Stimulated activated CD4-positive, alpha-beta T cell treated with anti-CD3 and anti-CD28 coated beads, TNF-alpha, amount 100 ng/mL, for 4 hours (primary cell): ENCODE data around the gene OR2G6.
"Not testable (repeated sequence)": the region's sequence is repeated elsewhere in the genome, so short reads cannot be mapped to it uniquely, and the experiment has no call there.

Experiments
- DNase-seq, 3 experiments: peaks; one replicate each; pipeline ENCODE4 v3.0.0-alpha.2; 2020; ENCODE audit warnings: low read depth in 3 of 3

Gene OR2G6

DNA sequence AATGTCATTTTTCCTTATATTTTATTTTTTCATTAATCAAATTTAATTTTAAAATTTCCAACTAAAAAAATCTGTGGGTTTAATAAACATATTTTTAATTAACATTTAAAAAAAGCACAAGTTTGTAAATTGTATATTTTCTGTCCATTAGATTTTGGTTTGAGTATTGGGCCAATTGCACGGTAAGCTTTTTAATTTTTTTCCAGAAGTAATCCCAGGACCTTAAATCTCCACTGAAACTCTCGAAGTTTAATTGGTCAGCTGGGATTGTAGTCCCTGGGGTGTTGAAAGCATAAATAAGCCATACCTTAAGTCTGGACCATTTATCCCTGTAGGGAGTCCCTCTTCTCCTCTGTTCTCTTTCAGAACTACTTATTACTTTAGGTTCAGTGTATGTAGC is at the start of gene OR2G6:
TSS of gene OR2G6 (plus strand) at position 301 of the 400 bp plus-strand sequence. CDS start 13,574 bp downstream, outside the sequence.
- not testable (repeated sequence) for DNase-seq

DNA sequence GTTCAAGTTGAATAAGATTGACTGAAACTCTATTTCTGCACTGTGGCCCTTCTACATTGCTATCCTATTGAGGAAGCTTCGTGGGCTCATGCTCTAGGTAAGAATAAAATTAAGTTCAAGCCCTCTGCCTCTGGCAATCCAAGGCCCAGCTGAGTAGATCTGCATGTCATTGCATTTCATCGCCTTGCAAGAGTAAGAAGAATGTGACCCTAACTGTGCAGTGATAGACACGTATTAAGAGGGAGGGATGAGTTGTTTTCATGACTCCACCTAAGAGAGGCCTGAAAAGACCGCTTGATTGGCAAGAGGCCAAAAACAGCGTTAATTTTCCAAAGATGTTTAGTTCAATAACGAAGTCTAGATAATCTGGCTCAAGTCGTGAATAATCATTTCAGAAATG is 48.8 kb upstream of the OR2G6 start:
- DNase-seq = not testable (repeated sequence)

DNA sequence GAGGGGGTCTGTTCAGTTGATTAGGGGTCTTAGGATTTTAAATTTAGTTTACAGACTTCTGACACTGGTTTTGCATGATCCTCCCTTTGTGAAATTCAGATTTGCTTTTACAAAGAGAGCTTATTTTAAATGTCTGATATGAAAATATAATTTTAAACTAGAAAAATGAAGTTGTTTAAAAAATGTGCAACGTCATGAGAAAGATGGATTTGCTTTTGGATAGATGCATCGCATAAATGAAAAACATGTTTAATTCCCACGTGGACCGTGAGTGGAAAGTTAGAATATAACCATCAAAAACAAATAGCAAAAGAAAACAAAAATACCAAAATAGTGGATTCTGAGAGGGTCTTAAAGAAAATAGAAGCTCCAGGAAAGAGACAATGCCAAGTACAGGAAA is 36.7 kb upstream of the OR2G6 start:
- no peak for DNase-seq

DNA sequence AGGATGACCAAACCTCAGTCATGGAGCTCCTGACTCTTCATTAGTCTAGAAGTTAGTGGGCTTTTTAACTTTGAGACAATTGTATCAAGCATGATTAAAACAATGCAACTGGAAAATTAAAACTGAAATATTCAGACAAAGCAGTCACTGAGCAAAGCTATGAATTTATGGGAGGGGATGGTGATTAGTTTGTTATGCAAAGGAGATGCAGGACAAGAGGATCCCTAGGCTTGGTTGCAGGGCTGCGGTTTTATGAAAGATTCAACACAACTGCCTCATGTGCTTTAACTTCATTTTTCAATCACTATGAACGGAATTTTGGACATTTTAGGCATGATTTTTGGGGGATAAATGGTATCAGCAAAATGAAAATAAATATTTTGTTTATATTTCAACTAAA is 35.8 kb upstream of the OR2G6 start:
- DNase-seq = not testable (repeated sequence)

DNA sequence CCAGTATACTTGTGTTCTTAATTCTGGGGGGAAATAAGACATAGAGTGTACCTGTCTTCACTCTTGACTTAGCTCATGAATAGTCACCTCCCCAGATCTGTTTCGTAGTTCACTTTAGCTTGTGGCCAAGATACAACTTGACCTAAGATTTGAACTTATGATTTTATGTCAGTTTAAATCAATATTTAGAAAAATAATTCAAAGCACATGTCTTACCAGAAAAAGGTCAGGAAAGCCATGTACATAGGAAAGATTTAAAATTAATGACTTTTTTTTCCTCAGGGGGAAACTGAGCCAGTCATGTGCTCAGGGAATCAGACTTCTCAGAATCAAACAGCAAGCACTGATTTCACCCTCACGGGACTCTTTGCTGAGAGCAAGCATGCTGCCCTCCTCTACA is 34.8 kb upstream of the OR2G6 start, which contains the start of gene OR2T3:
TSS of gene OR2T3 (plus strand) at position 301 of the 400 bp plus-strand sequence. CDS start at position 301, 0 bp downstream.
- not testable (repeated sequence) for DNase-seq

DNA sequence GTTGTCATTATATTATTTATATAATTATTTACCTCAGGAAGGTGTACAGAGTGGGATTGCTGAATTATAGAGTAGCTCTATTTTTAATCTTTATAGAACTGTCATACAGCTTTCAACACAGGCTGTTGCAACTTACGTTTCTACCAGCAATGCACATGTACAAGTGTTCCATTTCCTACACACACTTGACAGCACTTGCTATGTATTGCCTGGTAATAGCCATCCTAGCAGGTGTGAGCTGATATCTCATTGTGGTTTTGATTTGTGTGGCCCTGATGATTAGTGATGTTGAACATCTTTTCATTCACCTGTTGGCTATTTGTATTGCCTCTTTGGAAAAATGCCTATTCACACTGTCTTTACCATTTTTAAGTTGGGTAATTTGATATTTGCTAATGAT is 32.2 kb upstream of the OR2G6 start:
- DNase-seq = not testable (repeated sequence)

DNA sequence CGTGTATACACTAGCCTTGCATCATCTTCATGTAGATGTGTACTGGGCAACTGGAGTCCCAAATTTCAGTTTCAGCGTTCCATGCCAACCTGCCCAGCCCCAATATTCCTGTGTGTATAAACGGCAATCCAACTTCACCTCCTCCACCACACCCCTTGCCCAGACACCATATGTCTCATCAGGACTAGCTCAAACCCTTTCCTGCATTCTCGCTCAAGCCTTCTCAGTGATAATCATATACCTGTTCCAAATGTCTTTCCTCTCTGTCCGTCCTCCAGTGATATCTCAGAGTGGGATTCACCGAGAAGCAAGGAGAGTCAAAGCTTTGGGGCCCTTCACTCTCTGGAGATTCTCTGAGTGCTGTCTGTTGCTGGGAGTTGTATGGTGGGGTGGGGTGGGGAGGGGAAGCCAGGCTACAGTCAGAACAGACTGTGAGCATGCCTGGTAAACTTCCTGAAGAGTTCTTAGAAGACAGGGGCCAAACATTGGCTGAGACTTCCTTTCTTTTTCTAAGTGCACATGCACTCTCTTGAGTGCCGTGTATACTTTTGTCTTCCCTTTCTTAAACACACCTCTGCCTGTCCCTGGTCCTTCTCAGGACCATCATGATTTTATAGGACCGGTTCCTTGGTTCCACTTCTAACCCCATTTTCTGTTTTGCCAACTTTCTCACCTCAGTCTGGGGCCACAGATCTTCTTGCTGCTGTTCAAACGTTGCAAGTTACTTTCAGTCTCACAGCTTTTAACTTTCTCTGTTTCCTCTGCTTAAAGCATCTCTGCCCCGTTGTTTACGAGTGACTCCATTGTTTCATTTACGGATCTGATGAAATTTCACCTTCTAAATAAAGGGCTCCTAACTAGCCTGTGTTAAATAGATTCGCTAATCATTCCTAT is 25.9 kb upstream of the OR2G6 start:
- DNase-seq = not testable (repeated sequence)

DNA sequence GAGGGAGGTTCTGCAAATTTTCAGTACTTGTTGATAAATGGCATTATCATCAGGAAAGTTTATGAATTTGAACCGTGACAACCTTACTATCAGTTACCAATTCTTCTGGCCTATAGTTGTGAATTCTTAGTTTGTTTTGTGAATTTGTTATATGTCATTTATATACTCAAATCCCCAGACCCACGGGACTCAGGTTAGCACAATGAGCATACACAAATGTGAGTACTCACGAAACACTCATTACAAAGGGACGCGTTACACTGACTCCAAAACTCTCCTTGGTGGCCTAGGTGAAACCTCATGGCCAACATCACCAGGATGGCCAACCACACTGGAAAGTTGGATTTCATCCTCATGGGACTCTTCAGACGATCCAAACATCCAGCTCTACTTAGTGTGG is 19.6 kb upstream of the OR2G6 start, which contains the start of gene OR2T5:
TSS of gene OR2T5 (plus strand) at position 301 of the 400 bp plus-strand sequence. CDS start at position 301, 0 bp downstream.
- DNase-seq = not testable (repeated sequence)

DNA sequence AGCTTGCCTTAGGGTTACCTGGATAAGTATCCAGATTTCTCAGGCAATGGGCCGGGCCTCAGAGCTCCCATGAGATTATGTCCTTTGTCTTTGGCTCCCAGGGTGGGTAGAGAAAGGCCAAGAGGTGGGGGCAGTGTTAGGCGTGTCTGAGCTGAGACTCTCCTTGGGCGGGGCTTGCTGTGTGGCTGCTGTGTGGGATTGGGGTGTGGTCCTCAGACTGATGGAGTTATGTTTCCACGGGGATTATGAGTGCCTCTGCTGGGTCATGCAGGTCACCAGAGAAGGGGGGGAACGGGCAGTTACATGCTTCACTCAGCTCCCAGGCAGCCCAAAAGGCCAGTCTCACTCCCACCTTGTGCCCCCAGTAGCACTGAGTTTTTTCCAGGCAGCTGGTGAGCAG is 11.2 kb upstream of the OR2G6 start:
- not testable (repeated sequence) for DNase-seq

DNA sequence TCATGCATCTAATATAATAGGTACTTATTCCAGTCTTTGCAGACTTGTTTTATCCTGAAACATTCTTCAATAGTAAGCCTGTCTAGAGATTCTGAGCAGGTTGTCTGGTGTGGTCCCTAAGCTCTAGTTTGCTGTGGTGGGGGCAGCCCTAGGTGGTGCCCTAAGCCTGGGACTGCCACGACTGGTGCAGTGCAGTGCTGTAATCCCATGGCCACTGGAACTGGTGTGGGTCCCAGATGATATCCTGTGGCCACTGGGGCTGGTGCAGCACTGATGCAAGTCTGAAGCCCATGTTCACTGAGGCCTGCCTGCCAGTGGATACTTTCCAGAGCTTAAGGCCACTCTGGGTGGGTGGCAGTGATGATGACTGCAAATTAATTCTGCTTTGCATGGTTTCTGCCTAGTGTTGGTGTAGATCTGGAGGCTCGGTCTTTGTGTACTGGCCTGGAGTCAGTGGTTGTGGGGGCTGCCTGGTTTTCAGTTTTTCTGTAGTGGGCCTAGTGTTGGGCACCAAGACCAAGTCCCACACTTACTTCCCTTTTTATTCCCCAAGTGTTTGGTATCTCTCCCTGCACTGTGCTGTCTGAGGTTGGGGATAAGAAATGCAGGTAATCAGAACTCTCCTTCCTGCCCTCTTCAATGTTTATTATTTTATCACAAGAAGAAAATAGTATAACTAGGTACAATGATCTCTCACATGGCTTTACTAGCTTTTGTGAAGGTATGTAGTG is 7.4 kb upstream of the OR2G6 start:
- not testable (repeated sequence) for DNase-seq

DNA sequence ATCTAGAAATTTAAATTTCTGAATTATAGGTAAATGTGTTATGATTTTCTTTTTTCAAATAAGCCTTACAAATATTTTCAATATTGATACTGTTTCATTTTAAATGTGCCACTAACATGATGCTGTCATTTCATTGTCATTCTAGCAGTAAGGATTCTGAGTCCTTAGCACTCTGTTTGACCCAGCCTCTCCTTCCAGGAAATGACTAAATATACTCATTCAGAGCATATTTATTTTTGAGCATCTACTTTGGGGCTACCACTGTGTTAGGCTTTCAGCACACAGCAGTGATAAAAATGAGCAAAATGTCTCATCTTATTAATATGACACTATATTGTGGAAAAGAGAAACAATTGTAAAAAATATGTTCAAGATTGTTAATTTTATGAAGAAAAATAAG is 2.3 kb downstream of the OR2G6 start:
- DNase-seq = not testable (repeated sequence)

DNA sequence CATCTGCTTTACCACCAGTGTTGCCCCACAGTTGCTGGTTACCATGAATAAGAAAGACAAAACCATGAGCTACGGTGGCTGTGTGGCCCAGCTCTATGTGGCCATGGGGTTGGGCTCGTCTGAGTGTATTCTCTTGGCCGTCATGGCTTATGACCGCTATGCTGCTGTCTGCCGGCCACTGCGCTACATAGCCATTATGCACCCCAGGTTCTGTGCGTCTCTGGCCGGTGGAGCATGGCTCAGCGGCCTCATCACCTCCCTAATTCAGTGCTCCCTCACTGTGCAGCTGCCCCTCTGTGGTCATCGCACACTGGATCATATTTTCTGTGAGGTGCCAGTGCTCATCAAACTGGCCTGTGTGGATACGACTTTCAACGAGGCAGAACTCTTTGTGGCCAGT is 14.0 kb downstream of the OR2G6 start:
- DNase-seq = no peak

DNA sequence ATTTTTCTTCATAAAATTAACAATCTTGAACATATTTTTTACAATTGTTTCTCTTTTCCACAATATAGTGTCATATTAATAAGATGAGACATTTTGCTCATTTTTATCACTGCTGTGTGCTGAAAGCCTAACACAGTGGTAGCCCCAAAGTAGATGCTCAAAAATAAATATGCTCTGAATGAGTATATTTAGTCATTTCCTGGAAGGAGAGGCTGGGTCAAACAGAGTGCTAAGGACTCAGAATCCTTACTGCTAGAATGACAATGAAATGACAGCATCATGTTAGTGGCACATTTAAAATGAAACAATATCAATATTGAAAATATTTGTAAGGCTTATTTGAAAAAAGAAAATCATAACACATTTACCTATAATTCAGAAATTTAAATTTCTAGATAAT is 29.6 kb downstream of the OR2G6 start:
- not testable (repeated sequence) for DNase-seq

DNA sequence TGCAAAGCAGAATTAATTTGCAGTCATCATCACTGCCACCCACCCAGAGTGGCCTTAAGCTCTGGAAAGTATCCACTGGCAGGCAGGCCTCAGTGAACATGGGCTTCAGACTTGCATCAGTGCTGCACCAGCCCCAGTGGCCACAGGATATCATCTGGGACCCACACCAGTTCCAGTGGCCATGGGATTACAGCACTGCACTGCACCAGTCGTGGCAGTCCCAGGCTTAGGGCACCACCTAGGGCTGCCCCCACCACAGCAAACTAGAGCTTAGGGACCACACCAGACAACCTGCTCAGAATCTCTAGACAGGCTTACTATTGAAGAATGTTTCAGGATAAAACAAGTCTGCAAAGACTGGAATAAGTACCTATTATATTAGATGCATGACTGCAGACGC is 39.5 kb downstream of the OR2G6 start:
- DNase-seq = not testable (repeated sequence)

DNA sequence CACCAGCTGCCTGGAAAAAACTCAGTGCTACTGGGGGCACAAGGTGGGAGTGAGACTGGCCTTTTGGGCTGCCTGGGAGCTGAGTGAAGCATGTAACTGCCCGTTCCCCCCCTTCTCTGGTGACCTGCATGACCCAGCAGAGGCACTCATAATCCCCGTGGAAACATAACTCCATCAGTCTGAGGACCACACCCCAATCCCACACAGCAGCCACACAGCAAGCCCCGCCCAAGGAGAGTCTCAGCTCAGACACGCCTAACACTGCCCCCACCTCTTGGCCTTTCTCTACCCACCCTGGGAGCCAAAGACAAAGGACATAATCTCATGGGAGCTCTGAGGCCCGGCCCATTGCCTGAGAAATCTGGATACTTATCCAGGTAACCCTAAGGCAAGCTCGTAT is 43.2 kb downstream of the OR2G6 start:
- not testable (repeated sequence) for DNase-seq

DNA sequence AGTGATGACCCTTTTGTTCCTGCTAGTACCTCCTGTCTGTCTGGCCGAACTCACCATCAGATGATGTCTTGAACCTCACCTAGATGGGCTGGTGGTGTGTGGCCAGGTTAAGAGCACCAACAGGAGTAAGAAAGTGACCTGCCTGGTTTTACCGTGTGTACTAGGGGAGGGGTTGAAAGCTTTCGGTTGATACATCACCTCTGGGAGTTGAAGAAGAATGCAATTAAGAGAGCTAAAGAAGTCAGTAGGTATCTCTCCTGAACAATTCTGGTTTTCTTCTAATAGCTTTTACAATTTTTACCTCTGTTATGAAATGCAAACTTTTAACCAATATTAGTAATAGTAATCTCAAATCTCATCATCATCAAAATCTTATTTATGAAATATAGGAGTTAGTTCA is 54.8 kb downstream of the OR2G6 start, which contains the start of gene OR2T29:
TSS of gene OR2T29 (minus strand) at position 101 of the 400 bp plus-strand sequence. CDS start 3,281 bp downstream, outside the sequence.
- DNase-seq = not testable (repeated sequence)

DNA sequence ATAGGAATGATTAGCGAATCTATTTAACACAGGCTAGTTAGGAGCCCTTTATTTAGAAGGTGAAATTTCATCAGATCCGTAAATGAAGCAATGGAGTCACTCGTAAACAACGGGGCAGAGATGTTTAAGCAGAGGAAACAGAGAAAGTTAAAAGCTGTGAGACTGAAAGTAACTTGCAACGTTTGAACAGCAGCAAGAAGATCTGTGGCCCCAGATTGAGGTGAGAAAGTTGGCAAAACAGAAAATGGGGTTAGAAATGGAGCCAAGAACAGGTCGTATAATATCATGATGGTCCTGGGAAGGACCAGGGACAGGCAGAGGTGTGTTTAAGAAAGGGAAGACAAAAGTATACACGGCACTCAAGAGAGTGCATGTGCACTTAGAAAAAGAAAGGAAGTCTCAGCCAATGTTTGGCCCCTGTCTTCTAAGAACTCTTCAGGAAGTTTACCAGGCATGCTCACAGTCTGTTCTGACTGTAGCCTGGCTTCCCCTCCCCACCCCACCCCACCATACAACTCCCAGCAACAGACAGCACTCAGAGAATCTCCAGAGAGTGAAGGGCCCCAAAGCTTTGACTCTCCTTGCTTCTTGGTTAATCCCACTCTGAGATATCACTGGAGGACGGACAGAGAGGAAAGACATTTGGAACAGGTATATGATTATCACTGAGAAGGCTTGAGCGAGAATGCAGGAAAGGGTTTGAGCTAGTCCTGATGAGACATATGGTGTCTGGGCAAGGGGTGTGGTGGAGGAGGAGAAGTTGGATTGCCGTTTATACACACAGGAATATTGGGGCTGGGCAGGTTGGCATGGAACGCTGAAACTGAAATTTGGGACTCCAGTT is 57.9 kb downstream of the OR2G6 start:
- not testable (repeated sequence) for DNase-seq

DNA sequence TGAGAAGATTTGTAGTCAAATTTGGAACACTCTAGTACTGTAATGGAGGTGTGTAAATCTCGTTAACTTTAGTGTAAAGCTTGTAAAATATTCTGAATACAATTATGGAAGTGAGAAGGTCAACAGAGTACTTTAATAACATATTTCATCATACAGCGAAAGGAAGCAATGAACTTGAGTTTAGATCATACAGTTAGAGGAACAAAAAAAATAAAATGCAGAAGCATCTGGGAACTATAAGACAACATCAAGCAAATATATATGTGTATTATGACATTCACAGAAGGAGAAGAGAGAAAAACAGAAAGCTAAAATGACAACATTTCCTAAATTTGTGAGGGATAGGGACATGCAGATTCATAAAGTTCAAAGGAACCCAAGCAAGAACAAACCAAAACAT is 61.2 kb downstream of the OR2G6 start:
- DNase-seq = not testable (repeated sequence)

DNA sequence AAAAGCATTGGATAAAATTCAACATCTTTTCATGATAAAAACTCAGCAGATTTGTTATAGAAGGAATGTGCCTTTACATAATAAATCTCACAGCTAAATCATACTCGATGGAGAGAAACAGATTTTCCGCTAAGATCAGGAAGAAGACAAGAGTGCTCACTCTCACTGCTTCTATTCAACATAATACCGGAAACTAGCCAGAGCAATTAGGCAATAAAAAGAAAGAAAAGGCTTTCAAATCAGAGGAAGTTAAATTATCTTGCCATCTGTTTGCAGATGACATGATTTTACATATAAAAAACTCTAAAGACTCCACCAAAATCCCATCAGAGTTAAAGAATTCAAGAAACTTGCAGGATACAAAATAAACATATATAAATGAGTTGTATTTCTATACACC is 62.9 kb downstream of the OR2G6 start:
- not testable (repeated sequence) for DNase-seq

DNA sequence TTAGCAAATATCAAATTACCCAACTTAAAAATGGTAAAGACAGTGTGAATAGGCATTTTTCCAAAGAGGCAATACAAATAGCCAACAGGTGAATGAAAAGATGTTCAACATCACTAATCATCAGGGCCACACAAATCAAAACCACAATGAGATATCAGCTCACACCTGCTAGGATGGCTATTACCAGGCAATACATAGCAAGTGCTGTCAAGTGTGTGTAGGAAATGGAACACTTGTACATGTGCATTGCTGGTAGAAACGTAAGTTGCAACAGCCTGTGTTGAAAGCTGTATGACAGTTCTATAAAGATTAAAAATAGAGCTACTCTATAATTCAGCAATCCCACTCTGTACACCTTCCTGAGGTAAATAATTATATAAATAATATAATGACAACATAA is 64.2 kb downstream of the OR2G6 start:
- DNase-seq = not testable (repeated sequence)

DNA sequence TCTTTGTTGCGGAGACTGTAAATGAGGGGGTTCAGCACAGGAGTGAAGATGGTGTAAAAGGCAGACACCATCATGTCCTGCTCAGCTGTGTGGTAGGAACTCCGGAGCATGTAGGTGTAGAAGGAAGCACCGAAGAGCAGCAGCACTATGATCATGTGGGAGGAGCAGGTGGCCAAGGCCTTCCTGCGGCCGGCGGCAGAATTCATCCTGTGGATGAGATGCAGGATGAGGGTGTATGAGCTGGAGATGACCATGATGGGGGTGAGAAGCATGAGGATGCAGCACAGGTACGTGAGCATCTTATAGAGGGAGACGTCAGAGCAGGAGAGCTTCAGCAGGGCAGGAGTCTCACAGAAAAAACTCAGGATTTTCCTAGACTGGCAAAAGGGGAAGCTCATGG is 66.0 kb downstream of the OR2G6 start:
- not testable (repeated sequence) for DNase-seq
